GM19324 (cell line): Measurements from ENCODE around the gene BPI.
"Not testable (repeated sequence)": the region's sequence is repeated elsewhere in the genome, so short reads cannot be mapped to it uniquely, and the experiment has no call there.

Experiments
- ATAC-seq: cut with Tn5 transposase; IDR thresholded peaks from one replicate; pipeline ENCODE4 v1.9.1; 2021; ENCODE audit warnings: mild to moderate bottlenecking, moderate library complexity; ENCODE audit not compliant: unreplicated experiment, low FRiP score

BPI gene

DNA sequence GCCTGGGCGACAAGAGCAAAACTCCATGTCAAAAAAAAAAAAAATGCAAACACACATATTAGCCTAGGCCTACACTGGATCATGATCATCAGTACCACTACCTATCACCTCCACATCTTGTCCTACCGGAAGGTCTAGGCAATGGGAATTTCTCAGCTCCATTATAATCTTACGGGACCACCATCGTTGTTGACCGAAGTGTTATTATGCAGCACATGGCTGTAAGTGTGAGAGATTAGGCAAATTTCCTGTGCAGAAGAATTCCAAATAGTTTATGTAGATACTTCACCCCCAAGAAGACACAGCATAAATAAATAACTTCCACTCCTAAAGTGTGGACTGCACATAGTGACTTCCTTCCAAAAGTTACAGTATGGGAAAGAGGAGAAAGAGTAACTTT, 26.7 kb upstream of the BPI start:
- ATAC-seq, result no peak

DNA sequence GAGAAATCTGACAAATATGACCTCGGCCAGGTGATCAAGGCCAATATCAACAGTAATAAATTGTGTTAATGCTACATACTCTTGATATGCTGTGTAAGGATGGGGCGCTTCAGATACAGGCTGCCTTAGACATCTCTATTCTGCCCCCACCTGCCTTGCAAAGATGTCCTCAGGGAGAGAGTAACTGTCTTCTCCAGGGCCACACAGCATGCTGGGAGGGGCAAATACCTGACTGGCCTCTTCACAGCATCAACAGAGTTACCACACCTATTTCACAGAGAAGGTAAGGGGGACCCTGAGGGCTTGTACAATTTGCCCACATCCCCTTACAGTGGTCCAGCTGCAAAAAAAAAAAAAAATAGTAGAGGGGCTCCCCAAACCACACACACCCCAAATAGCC, 26.3 kb upstream of the BPI start:
- ATAC-seq, result no peak

DNA sequence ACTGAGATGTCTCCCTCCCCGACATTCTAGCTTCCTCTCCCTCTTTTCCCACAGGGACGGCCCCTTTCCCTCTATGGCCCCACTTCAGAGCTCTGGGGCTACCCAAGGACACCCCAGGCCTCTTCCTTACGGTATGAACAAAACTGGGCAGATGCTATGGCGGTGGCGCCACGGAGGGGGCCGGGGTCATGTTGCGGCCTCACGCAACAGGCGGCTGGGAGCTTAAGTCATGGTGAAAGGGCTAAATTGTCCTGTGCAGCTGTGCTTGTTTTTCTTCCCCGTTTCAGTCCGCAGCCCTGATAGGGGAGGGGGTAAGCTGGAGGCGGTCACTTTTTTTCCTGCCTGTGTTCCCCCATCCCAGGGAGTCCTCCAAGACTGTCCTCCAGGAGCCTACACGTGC, 25.8 kb upstream of the BPI start:
- no peak for ATAC-seq

GRCh38 chr20:38278763-38279162, 25.2 kb upstream of the BPI start:
- ATAC-seq, result no peak

DNA sequence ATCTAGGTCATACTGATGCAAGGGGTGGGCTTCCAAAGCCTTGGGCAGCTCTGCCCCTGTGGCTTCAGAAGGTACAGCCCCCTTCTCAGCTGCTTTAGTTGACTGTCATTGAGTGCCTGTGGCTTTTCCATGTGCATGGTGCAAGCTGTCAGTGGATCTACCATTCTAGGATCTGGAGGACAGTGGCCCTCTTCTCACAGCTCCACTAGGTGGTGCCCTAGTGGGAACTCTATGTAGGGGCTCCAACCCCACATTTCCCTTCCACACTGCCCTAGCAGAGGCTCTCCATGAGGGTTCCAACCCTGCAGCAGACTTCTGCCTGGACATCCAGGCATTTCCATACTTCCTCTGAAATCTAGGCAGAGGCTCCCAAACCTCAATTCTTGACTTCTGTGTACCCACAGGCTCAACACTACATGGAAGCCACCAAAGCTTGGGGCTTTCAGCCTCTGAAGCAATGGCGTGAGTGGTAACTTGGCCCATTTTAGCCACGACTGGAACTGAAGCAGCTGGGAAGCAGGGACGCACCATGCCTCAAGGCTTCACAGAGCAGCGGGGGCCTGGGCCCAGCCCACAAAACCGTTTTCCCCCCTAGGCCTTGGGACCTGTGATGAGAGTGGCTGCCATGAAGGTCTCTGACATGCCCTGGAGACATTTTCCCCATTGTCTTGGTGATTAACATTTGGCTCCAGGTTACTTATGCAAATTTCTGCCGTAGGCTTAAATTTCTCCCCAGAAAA, 22.6 kb upstream of the BPI start:
- ATAC-seq, result not testable (repeated sequence)

DNA sequence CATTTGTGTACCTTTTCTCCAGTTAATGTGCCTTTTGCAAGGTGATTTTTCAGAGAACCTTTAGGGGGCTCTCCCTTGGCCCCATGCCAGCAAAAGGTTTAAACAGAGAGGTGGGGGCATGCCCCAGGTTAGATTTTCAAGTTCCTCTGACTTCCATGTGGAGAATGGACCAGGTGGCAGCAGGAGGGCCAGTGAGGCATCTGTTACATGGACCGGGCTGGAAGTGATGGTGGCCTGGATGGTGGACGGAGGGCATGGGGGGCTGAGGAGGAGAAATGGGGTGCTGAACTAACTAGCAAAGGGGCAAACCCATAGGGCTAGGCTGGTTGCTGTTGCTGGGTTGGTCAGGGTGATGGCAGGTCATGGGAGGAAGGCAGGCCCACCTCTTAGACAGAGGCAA, 20.7 kb upstream of the BPI start:
- ATAC-seq, result no peak

- not testable (repeated sequence) for ATAC-seq
Observed at GRCh38 chr20:38284066-38284650, 19.8 kb upstream of the BPI start.

DNA sequence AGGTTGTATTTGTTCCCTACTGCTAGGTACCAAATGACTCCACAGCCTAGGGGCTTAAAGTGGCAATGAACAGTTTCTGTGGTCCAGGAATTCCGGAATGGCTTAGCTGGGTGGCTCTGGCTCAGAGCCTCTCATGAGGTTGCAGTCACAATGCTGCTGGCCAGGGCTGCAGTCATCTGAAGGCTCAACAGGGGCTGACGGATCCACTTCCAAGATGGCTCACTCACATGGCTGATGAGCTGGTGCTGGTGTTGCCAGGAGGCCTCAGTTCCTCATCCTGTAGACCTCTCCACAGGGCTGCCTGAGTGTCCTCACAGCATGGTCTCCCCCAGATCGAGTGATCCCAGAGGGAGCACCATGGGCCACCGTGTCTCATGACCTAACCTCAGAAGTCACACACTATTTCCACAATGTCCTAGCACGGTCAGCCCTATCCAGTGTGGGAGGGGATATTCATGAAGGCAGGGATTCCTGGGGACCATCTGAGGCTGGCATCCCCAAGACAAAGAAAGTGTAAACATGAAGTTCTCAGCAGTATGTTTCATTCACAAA, 19.0 kb upstream of the BPI start:
- no peak for ATAC-seq

DNA sequence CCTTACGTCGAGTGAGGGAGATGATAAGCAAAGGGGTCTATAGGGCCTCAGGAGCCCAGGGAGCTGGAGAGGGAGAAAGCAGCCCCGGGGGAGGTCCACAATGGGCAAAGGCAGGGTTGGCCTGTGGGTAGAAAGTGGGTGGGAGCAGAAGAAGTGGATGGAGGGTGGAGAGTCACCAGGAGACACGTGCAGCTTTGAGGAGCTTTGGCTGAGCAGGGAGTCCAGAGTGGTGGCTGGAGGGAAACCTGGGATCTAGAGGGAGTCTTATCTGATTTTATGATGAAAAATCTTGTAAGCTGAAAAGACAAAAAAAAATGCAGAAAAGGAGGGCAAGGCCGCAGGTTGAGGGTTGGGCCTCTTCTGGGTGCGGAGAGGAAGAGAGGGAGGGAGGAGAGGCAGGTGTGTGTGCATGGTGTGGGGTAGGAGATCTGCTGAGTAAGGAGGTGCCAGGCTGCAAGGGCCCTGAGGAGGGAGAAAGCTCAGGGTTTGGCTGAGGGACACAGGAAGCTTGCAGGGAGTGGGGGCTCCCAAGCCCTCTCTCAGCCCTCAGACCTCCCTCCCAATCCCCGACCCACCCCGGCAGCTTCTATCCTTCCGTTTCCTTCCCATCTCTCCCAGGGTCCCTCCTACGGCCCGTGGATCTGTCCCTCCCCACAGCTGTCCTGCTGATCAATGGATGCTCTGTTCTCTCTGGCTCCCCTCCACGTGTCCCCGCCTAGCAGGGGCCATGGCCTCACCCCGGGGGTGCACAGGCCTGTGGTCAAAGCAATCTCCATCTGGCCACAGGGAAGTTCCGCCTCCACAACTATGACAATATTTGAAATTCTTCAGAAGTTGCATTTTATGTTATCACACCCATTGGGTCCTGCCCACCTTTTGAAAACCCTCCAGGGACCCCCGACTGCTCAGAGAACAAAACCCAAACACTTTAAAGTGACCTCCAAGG, 17.1 kb upstream of the BPI start:
- no peak for ATAC-seq

- ATAC-seq, result no peak
Observed at GRCh38 chr20:38290829-38291814, 12.8 kb upstream of the BPI start.

DNA sequence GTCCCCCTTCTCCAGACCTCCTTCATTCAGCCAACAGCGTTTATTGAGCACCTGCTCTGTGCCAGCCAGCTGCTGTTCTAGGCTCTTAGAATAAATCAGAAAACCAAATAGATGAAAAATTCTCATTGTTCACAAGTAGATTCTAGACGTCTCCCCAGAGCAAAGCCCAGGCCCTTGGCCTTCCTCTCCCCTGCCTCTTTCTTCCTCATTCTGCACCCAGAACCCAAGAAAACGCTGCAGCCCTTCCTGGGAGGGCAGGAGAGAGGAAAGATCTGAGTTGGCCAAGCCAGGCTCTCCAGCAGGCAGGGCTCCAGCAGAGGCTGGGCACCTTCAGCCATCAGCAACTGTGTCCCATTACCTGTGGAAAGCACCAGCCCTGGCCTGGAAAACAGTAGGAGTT, 12.0 kb upstream of the BPI start:
- ATAC-seq, result no peak

DNA sequence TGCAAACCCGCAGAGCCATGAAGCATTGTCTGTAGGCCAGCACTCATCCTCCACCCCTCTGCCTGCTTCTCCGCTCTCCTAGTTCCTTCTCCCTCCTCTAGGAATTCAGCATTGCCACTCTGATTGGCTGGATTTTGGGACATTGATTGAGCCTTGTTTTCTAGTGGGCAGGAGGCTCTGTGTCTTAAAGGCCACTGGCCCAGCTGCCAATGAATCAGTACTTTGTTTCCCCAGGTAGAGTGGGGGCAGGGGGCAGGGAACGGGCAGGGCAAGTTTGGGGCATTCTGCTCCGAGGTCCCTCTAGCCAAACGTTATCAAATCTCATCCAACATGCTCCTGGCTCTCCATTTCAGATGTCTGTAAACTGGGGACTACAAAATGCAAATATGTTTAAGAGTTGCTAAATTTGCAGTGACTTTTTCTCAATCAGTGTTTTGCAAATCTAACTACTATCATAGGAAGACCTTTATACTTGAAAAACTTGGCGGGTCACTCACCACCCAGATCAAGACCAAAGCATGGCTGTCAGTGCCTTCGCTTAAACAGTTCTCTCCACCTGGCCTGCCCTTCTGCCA, 10.4 kb upstream of the BPI start:
- no peak for ATAC-seq

- ATAC-seq, result no peak
Observed at GRCh38 chr20:38294076-38294591, 9.8 kb upstream of the BPI start.

DNA sequence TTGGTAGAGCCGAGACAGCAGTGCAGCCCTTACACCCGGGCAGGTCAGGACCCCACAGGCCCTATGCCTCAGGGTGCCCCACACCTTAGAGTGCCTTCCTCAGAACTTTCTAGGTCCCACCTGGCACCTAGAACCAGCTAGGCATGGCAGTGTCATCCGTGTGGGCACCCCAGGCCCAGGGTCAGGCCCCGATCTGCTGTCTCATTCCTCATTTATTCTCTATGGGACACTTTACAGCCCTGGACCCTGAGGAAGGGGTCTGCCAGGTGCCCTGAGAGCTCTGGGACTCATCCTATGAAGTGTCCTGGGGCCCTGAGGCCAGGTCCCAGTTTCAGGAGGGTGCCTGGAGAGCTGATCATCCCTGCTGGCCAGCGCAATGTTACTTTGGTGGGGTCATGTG, 8.1 kb upstream of the BPI start:
- ATAC-seq, result no peak

DNA sequence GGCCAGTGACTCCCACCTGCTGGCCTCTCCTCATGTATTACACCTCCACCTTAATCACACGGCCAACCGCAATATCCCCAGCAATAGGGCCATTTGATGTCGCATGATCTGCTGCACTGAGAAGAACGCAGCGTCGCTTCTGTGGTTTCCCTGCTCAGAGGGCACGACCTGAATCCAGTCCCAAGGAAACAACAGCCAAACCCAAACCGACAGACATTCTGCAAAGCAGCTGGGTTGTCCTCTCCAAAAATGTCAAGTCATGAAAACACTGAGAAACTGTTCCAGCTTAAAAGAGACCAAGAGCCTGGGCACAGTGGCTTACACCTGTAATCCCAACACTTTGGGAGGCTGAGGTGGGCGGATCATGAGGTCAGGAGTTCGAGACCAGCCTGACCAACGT, 7.5 kb upstream of the BPI start:
- no peak for ATAC-seq

DNA sequence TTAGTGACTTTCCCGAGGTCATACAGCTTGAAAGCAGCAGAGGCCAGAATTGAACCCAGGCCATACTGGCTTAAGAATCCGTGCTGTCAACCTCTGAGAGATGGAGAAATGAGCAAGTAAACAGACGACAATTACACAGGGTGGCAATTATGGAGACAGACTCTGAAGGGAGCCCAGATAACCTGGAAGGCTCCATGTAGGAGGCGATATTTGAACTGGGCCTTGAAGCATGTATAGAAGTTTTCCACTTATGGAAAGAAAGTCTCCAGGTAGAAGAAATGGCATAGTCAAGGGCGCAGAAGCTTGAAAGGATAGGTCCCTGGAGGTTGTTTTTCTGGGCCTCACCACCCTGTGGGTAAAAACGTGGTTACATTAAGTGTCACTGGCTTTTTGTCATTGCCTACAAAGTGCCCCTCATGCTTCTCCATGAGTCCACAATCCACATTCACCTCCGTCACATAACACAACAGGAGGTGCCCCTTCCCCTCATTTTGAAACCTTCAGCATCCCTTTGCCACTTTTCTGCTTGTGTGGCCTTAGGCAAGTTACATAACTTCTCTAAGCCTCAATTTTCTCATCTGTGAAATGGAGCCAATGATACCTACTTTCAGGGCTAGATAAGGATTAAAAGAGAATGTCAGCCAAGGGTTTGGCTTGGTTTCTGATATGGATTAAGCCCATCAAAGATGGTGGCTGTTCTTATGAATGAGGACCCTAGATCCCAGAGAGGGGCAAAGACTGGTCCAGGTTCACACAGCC, 5.9 kb upstream of the BPI start:
- ATAC-seq, result no peak

DNA sequence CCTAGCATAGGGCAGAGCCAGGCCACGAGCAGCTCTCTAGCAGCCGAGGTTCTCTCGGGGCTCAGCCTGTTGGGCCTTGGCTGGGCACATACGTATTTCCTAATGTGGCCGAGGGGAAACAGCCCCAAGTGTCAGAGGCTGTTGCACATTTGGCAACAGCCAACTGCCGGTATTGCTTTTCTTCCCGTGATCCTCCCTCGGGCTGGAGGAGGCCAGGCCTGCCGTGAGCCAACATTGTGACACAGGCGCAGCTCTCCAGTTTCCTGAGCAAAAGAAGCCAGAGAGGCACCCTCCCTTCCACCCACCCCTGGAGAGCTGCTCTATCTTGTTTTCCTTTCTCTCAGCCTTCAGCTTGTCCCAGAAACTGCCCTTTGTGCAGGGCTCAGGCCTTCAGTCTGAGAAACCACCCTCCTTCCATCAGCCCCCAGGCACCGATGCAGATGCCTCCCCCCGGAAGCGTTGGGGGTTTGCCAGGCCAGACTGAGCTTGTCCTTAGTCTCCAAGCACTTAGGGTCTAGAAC, 5.1 kb upstream of the BPI start:
- no peak for ATAC-seq

DNA sequence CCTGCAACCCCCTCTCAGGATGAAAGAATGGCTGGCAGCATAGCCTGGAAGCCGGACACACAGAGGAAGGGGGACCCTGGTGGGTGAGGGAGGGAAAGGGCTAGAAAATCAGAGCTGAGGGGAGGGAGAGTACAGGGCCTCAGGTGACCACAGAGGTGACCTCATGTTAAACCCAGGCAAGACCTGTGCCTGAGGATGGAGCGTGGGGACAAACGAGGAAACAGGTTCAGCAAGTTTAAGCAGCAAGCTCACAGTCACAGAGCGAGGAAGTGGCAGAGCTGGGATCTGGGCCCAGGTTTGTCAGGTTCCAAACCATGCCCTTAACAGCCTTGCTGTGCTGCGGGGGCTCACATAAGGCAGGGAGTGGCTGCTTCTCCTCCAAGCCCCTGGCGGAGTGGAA, 4.0 kb upstream of the BPI start:
- no peak for ATAC-seq
